T-helper 1 cell treated with Interleukin-12 subunit alpha and Interleukin-12 subunit beta and Interleukin-4 antibody, amounts not matched to agents 30 μg/mL and 1 μg/mL, for 36 hours (primary cell): ENCODE data around the gene CCDC51.
"Not testable (repeated sequence)": the region's sequence is repeated elsewhere in the genome, so short reads cannot be mapped to it uniquely, and the experiment has no call there.

Experiments
- H3K27ac Mint-ChIP-seq: one replicate; pipeline ENCODE4 v1.8.0; 2021; ENCODE audit warnings: mild to moderate bottlenecking, mixed read lengths
- H3K27me3 Mint-ChIP-seq: one replicate; pipeline ENCODE4 v1.8.0; 2021; ENCODE audit warnings: low read depth, mixed read lengths
- H3K36me3 Mint-ChIP-seq: one replicate; pipeline ENCODE4 v1.8.0; 2021; ENCODE audit warnings: low read depth, mixed read lengths
- H3K4me1 Mint-ChIP-seq: one replicate; pipeline ENCODE4 v1.8.0; 2021; ENCODE audit warnings: low read depth, mixed read lengths
- H3K4me3 Mint-ChIP-seq: one replicate; pipeline ENCODE4 v1.8.0; 2021; ENCODE audit warnings: mild to moderate bottlenecking, moderate library complexity, mixed read lengths
- H3K9me3 Mint-ChIP-seq: one replicate; pipeline ENCODE4 v1.8.0; 2021; ENCODE audit warnings: mixed read lengths

The CCDC51 gene

GRCh38 chr3:48403533-48404439 lies 36.1 kb downstream of the CCDC51 start:
- H3K4me1 Mint-ChIP-seq = peaks cover 2% of the 10 kb centered on the region
- H3K9me3 Mint-ChIP-seq = no peaks in the 10 kb centered on the region
- no peaks in the 10 kb centered on the region for H3K36me3 Mint-ChIP-seq
- H3K27ac Mint-ChIP-seq = no peak overlapping the region
- H3K27me3 Mint-ChIP-seq = no peaks in the 10 kb centered on the region
- H3K4me3 Mint-ChIP-seq = no peak overlapping the region

- peaks cover 2% of the 10 kb centered on the region for H3K4me1 Mint-ChIP-seq
- no peaks in the 10 kb centered on the region for H3K27me3 Mint-ChIP-seq
- H3K36me3 Mint-ChIP-seq = no peaks in the 10 kb centered on the region
- no peak overlapping the region for H3K27ac Mint-ChIP-seq
- H3K4me3 Mint-ChIP-seq = no peak overlapping the region
- H3K9me3 Mint-ChIP-seq = no peaks in the 10 kb centered on the region
These were observed 37.0 kb downstream of the CCDC51 start for GRCh38 chr3:48402907-48403306.

- Mint-ChIP-seq H3K9me3 (no peaks in the 10 kb centered on the region), H3K4me3 (no peak overlapping the region), H3K27ac (no peak overlapping the region), H3K27me3 (no peaks in the 10 kb centered on the region), H3K36me3 (no peaks in the 10 kb centered on the region), H3K4me1 (peaks cover 2% of the 10 kb centered on the region)
These were observed 37.6 kb downstream of the CCDC51 start for GRCh38 chr3:48402281-48402732.

GRCh38 chr3:48401434-48401901 lies 38.5 kb downstream of the CCDC51 start:
- H3K4me1 Mint-ChIP-seq, H3K27ac Mint-ChIP-seq, H3K4me3 Mint-ChIP-seq, H3K27me3 Mint-ChIP-seq, H3K9me3 Mint-ChIP-seq, H3K36me3 Mint-ChIP-seq: not testable (repeated sequence)

- Mint-ChIP-seq H3K4me1 (peaks cover 2% of the 10 kb centered on the region), H3K9me3 (no peaks in the 10 kb centered on the region), H3K27me3 (peaks cover under 1% of the 10 kb centered on the region), H3K4me3 (no peak overlapping the region), H3K27ac (no peak overlapping the region), H3K36me3 (no peaks in the 10 kb centered on the region)
These were observed 39.0 kb downstream of the CCDC51 start for GRCh38 chr3:48400824-48401433.

- Mint-ChIP-seq H3K4me3 (no peak overlapping the region), H3K4me1 (peaks cover 2% of the 10 kb centered on the region), H3K27me3 (peaks cover 7% of the 10 kb centered on the region), H3K36me3 (no peaks in the 10 kb centered on the region), H3K9me3 (no peaks in the 10 kb centered on the region), H3K27ac (no peak overlapping the region)
These were observed 40.3 kb downstream of the CCDC51 start for GRCh38 chr3:48399387-48400172.

- Mint-ChIP-seq H3K36me3 (no peaks in the 10 kb centered on the region), H3K27ac (no peak overlapping the region), H3K27me3 (peaks cover 7% of the 10 kb centered on the region), H3K4me1 (peaks cover 2% of the 10 kb centered on the region), H3K9me3 (no peaks in the 10 kb centered on the region), H3K4me3 (no peak overlapping the region)
These were observed 41.1 kb downstream of the CCDC51 start for GRCh38 chr3:48398701-48399386.

GRCh38 chr3:48397767-48398681 lies 41.9 kb downstream of the CCDC51 start:
- Mint-ChIP-seq H3K27ac (no peak overlapping the region), H3K4me3 (no peak overlapping the region), H3K36me3 (no peaks in the 10 kb centered on the region), H3K9me3 (no peaks in the 10 kb centered on the region), H3K27me3 (peaks cover 7% of the 10 kb centered on the region), H3K4me1 (peaks cover 2% of the 10 kb centered on the region)

GRCh38 chr3:48395714-48396113 lies 44.2 kb downstream of the CCDC51 start:
- H3K4me3 Mint-ChIP-seq = no peak overlapping the region
- H3K9me3 Mint-ChIP-seq = no peaks in the 10 kb centered on the region
- H3K36me3 Mint-ChIP-seq = no peaks in the 10 kb centered on the region
- H3K27me3 Mint-ChIP-seq = peaks cover 16% of the 10 kb centered on the region
- H3K4me1 Mint-ChIP-seq = no peaks in the 10 kb centered on the region
- no peak overlapping the region for H3K27ac Mint-ChIP-seq

- Mint-ChIP-seq H3K4me1 (no peaks in the 10 kb centered on the region), H3K27me3 (peaks cover 16% of the 10 kb centered on the region), H3K9me3 (no peaks in the 10 kb centered on the region), H3K36me3 (no peaks in the 10 kb centered on the region), H3K4me3 (no peak overlapping the region), H3K27ac (no peak overlapping the region)
These were observed 45.5 kb downstream of the CCDC51 start for GRCh38 chr3:48394391-48394790.

GRCh38 chr3:48388966-48389365 lies 51.0 kb downstream of the CCDC51 start:
- no peaks in the 10 kb centered on the region for H3K4me1 Mint-ChIP-seq
- no peaks in the 10 kb centered on the region for H3K9me3 Mint-ChIP-seq
- H3K4me3 Mint-ChIP-seq = no peak overlapping the region
- H3K36me3 Mint-ChIP-seq = no peaks in the 10 kb centered on the region
- H3K27me3 Mint-ChIP-seq = peaks cover 50% of the 10 kb centered on the region
- H3K27ac Mint-ChIP-seq = no peak overlapping the region

- no peaks in the 10 kb centered on the region for H3K9me3 Mint-ChIP-seq
- H3K4me3 Mint-ChIP-seq = no peak overlapping the region
- no peaks in the 10 kb centered on the region for H3K36me3 Mint-ChIP-seq
- peaks cover 59% of the 10 kb centered on the region for H3K27me3 Mint-ChIP-seq
- H3K27ac Mint-ChIP-seq = no peak overlapping the region
- H3K4me1 Mint-ChIP-seq = no peaks in the 10 kb centered on the region
These were observed 52.3 kb downstream of the CCDC51 start for GRCh38 chr3:48387634-48388033.
